H9 (cell line): ENCODE data around the gene NCLN. TPM values are rescaled to one million over a fixed set of nuclear protein-coding genes. Genes with fewer than 3 reads are reported as not detected.

Experiments
- DNase-seq: peaks from one replicate; pipeline ENCODE4 v3.0.0-alpha.2; 2017
- H2AFZ ChIP-seq: one replicate; pipeline ENCODE4 v1.6.1; 2013; ENCODE audit warnings: mild to moderate bottlenecking, low read length, control low read depth, moderate library complexity
- H2AK5ac ChIP-seq: 2 replicates; pipeline ENCODE4 v1.6.1; 2013; ENCODE audit warnings: low read length, control low read depth, mixed read lengths; ENCODE audit not compliant: insufficient read length
- H2BK120ac ChIP-seq: one replicate; pipeline ENCODE4 v1.6.1; 2013; ENCODE audit warnings: low read depth, mild to moderate bottlenecking, low read length, control low read depth, inconsistent platforms; ENCODE audit not compliant: poor library complexity, severe bottlenecking
- H2BK12ac ChIP-seq: 2 replicates; pipeline ENCODE4 v1.6.1; 2013; ENCODE audit warnings: low read length, control low read depth, mixed read lengths, low read depth; ENCODE audit not compliant: insufficient read length
- H2BK15ac ChIP-seq: 2 replicates; pipeline ENCODE4 v1.6.1; 2013; ENCODE audit warnings: low read depth, low read length, control low read depth
- H2BK20ac ChIP-seq: one replicate; pipeline ENCODE4 v1.6.1; 2013; ENCODE audit warnings: low read depth, mild to moderate bottlenecking, low read length, control low read depth, inconsistent platforms; ENCODE audit not compliant: poor library complexity, severe bottlenecking
- H2BK5ac ChIP-seq: 2 replicates; pipeline ENCODE4 v1.6.1; 2013; ENCODE audit warnings: low read length, control low read depth, mixed read lengths; ENCODE audit not compliant: insufficient read length
- H3K14ac ChIP-seq: 2 replicates; pipeline ENCODE4 v1.6.1; 2013; ENCODE audit warnings: low read length, control low read depth; ENCODE audit not compliant: insufficient read depth
- H3K18ac ChIP-seq: 2 replicates; pipeline ENCODE4 v1.6.1; 2013; ENCODE audit warnings: low read depth, mild to moderate bottlenecking, mixed read lengths, low read length, control low read depth; ENCODE audit not compliant: insufficient read length
- H3K23ac ChIP-seq: 2 replicates; pipeline ENCODE4 v1.6.1; 2013; ENCODE audit warnings: low read length, control low read depth, mixed read lengths, low read depth; ENCODE audit not compliant: insufficient read length
- H3K23me2 ChIP-seq: 2 replicates; pipeline ENCODE4 v1.6.1; 2013; ENCODE audit warnings: low read depth, mild to moderate bottlenecking, mixed read lengths, low read length, control low read depth; ENCODE audit not compliant: insufficient read length, poor library complexity, severe bottlenecking
- H3K27ac ChIP-seq: 2 replicates; pipeline ENCODE4 v1.5.1; 2013; ENCODE audit warnings: low read length, control low read depth, mixed read lengths, low read depth; ENCODE audit not compliant: insufficient read length
- H3K27me3 ChIP-seq: 2 replicates; pipeline ENCODE4 v1.6.1; 2013; ENCODE audit warnings: low read length, control low read depth, inconsistent platforms; ENCODE audit not compliant: insufficient read depth
- H3K4ac ChIP-seq: 2 replicates; pipeline ENCODE4 v1.6.1; 2013; ENCODE audit warnings: low read depth, mild to moderate bottlenecking, control low read depth, inconsistent platforms, low read length, moderate library complexity
- H3K4me1 ChIP-seq: 2 replicates; pipeline ENCODE4 v1.6.1; 2013; ENCODE audit warnings: low read length, control low read depth, inconsistent platforms; ENCODE audit not compliant: insufficient read depth
- H3K4me2 ChIP-seq: 2 replicates; pipeline ENCODE4 v1.6.1; 2013; ENCODE audit warnings: low read length, control low read depth, mixed read lengths; ENCODE audit not compliant: insufficient read length, insufficient read depth
- H3K56ac ChIP-seq: 2 replicates; pipeline ENCODE4 v1.6.1; 2013; ENCODE audit warnings: low read depth, mild to moderate bottlenecking, mixed read lengths, low read length, control low read depth; ENCODE audit not compliant: insufficient read length
- H3K79me1 ChIP-seq: 2 replicates; pipeline ENCODE4 v1.6.1; 2013; ENCODE audit warnings: low read depth, mild to moderate bottlenecking, moderate library complexity, low read length, control low read depth, inconsistent platforms; ENCODE audit not compliant: insufficient read depth, poor library complexity, severe bottlenecking
- H3K79me2 ChIP-seq: 2 replicates; pipeline ENCODE4 v1.6.1; 2013; ENCODE audit warnings: low read length, control low read depth, inconsistent platforms; ENCODE audit not compliant: insufficient read depth
- H3K9ac ChIP-seq: 2 replicates; pipeline ENCODE4 v1.6.1; 2013; ENCODE audit warnings: low read length, control low read depth, mixed read lengths; ENCODE audit not compliant: insufficient read length; ENCODE audit errors: extremely low read depth
- H3K9me3 ChIP-seq: one replicate; pipeline ENCODE4 v1.6.1; 2013; ENCODE audit warnings: low read depth, low read length, inconsistent platforms; ENCODE audit not compliant: control insufficient read depth
- H3T11ph ChIP-seq: one replicate; pipeline ENCODE4 v1.6.1; 2013; ENCODE audit warnings: mild to moderate bottlenecking, low read length, control low read depth, inconsistent platforms
- H4K20me1 ChIP-seq: one replicate; pipeline ENCODE4 v1.6.1; 2013; ENCODE audit not compliant: control insufficient read depth, insufficient read length, insufficient read depth
- H4K5ac ChIP-seq: 2 replicates; pipeline ENCODE4 v1.6.1; 2013; ENCODE audit warnings: low read depth, mild to moderate bottlenecking, mixed read lengths, low read length, control low read depth; ENCODE audit not compliant: insufficient read length
- H4K8ac ChIP-seq: replicated peaks from 2 replicates; pipeline ENCODE4 v1.6.1; 2013; ENCODE audit warnings: low read length, control low read depth, mixed read lengths, low read depth; ENCODE audit not compliant: insufficient read length
- H4K91ac ChIP-seq: 2 replicates; pipeline ENCODE4 v1.6.1; 2013; ENCODE audit warnings: low read depth, mild to moderate bottlenecking, moderate library complexity, mixed read lengths, low read length, control low read depth; ENCODE audit not compliant: insufficient read length
- H3K27ac Mint-ChIP-seq, 3 experiments: 2 replicates in 2 of 3; 3 replicates in 1 of 3; pipeline ENCODE4 v1.8.0; 2020 to 2021; ENCODE audit warnings: mixed read lengths in 3 of 3, mild to moderate bottlenecking in 1 of 3, moderate library complexity in 1 of 3
- H3K27me3 Mint-ChIP-seq: 2 replicates; pipeline ENCODE4 v1.8.0; 2021; ENCODE audit warnings: low read depth, mild to moderate bottlenecking, moderate library complexity, mixed read lengths
- H3K36me3 Mint-ChIP-seq, 3 experiments: 2 replicates in 2 of 3; 3 replicates in 1 of 3; pipeline ENCODE4 v1.8.0; 2020 to 2021; ENCODE audit warnings: low read depth in 3 of 3, mixed read lengths in 3 of 3; ENCODE audit not compliant: insufficient read depth in 1 of 3
- H3K4me1 Mint-ChIP-seq, 2 experiments: 2 replicates each; pipeline ENCODE4 v1.8.0; 2020; ENCODE audit warnings: mixed read lengths in 2 of 2
- H3K4me3 Mint-ChIP-seq, 2 experiments: 2 replicates in 1 of 2; 3 replicates in 1 of 2; pipeline ENCODE4 v1.8.0; 2020 to 2021; ENCODE audit warnings: mild to moderate bottlenecking in 2 of 2, mixed read lengths in 2 of 2, moderate library complexity in 1 of 2
- H3K9me3 Mint-ChIP-seq, 2 experiments: 2 replicates in 1 of 2; 3 replicates in 1 of 2; pipeline ENCODE4 v1.8.0; 2020; ENCODE audit warnings: mild to moderate bottlenecking in 2 of 2, mixed read lengths in 2 of 2, moderate library complexity in 1 of 2
- CTCF ChIP-seq: fragments of 200-600 bp; sonication (generic); conservative IDR thresholded peaks from 3 replicates; pipeline ENCODE4 v1.8.0; 2021; ENCODE audit warnings: antibody characterized with exemption, mild to moderate bottlenecking
- WGBS: extraction: QIAGEN DNeasy Blood & Tissue Kit; methylation state at CpG from one replicate; pipeline ENCODE4 v1.1.7; 2013; ENCODE audit warnings: missing lambda C conversion rate, low lambda C conversion rate, mixed read lengths; ENCODE audit not compliant: insufficient read length; ENCODE audit errors: extremely low coverage; 5-methylcytosine and 5-hydroxymethylcytosine counted together
- total RNA-seq: library from RNA; stranded (reverse); gene quantifications from 2 replicates; pipeline ENCODE4 v1.2.1, GENCODE V29; 2021

The NCLN gene
- total RNA-seq, 1 experiment from 2014 or later, result 94.8 TPM

- WGBS, result no CpG with 5 or more reads among the region's 9 CpGs
- H4K20me1 ChIP-seq, result no peaks in the 10 kb centered on the region
- Mint-ChIP-seq H3K27me3 (peaks cover 10% of the 10 kb centered on the region), H3K4me1 (peaks cover 2 to 13% of the 10 kb centered on the region in 2 experiments; a peak in 3 of 4 replicates), H3K27ac (no peak overlapping the region), H3K36me3 (peaks cover 0 to 2% (median 0%) of the 10 kb centered on the region in 3 experiments; a peak in 2 of 7 replicates), H3K9me3 (no peaks in the 10 kb centered on the region), H3K4me3 (no peak overlapping the region)
- H3K18ac ChIP-seq, result no peak overlapping the region
- no peak overlapping the region for H4K91ac ChIP-seq
- no peak overlapping the region for H3T11ph ChIP-seq
- H3K23ac ChIP-seq, result no peak overlapping the region
- no peak overlapping the region for H3K56ac ChIP-seq
- no peak overlapping the region for H2BK120ac ChIP-seq
- no peak for TF ChIP-seq CTCF
- H2BK15ac ChIP-seq, result no peak overlapping the region
- no peak overlapping the region for H2BK12ac ChIP-seq
- no peak overlapping the region for H2AFZ ChIP-seq
- no peaks in the 10 kb centered on the region for H3K9me3 ChIP-seq
- no peak overlapping the region for H3K4me2 ChIP-seq
- H3K79me1 ChIP-seq, result no peaks in the 10 kb centered on the region
- H2BK5ac ChIP-seq, result no peak overlapping the region
- H2BK20ac ChIP-seq, result no peak overlapping the region
- no peak overlapping the region for H4K5ac ChIP-seq
- no peaks in the 10 kb centered on the region for H3K27me3 ChIP-seq
- H3K4me1 ChIP-seq, result no peaks in the 10 kb centered on the region
- H4K8ac ChIP-seq, result no peak overlapping the region
- DNase-seq, result no peak
- no peaks in the 10 kb centered on the region for H3K23me2 ChIP-seq
- no peak overlapping the region for H3K27ac ChIP-seq
- H3K79me2 ChIP-seq, result no peaks in the 10 kb centered on the region
- H2AK5ac ChIP-seq, result no peak overlapping the region
- H3K14ac ChIP-seq, result no peak overlapping the region
- no peak overlapping the region for H3K4ac ChIP-seq
- H3K9ac ChIP-seq, result no peak overlapping the region
These were observed 59.3 kb downstream of the NCLN start for GRCh38 chr19:3245050-3245449.
